MM.1S (cell line): ENCODE results near the gene FRMD3.

Source experiments
- DNase-seq: peaks from one replicate; pipeline ENCODE4 v3.0.0-alpha.2; 2015
- H2AFZ ChIP-seq: fragments of 300-600 bp; sonication (generic); 2 replicates; pipeline ENCODE4 v1.6.0; 2016; ENCODE audit warnings: antibody characterized with exemption, low read length
- H3F3A ChIP-seq: fragments of 300-600 bp; sonication (generic); 2 replicates; pipeline ENCODE4 v1.6.1; 2016; ENCODE audit warnings: mild to moderate bottlenecking, antibody characterized with exemption, low read length, moderate library complexity, mixed read lengths; ENCODE audit not compliant: insufficient read depth
- H3K27ac ChIP-seq: fragments of 300-600 bp; sonication (generic); 2 replicates; pipeline ENCODE4 v1.5.1; 2016; ENCODE audit warnings: mild to moderate bottlenecking, low read length
- H3K27me3 ChIP-seq: fragments of 300-600 bp; sonication (generic); replicated peaks from 2 replicates; pipeline ENCODE4 v1.6.0; 2016; ENCODE audit warnings: low read length; ENCODE audit not compliant: insufficient read depth
- H3K36me3 ChIP-seq: fragments of 300-600 bp; sonication (generic); replicated peaks from 2 replicates; pipeline ENCODE4 v1.6.1; 2016; ENCODE audit warnings: mild to moderate bottlenecking, low read length, mixed read lengths; ENCODE audit not compliant: insufficient read depth
- H3K4me1 ChIP-seq: fragments of 300-600 bp; sonication (generic); 2 replicates; pipeline ENCODE4 v1.6.1; 2016; ENCODE audit warnings: low read length, mixed read lengths
- H3K4me2 ChIP-seq: fragments of 300-600 bp; sonication (generic); 2 replicates; pipeline ENCODE4 v1.6.0; 2016; ENCODE audit warnings: low read depth, low read length
- H3K4me3 ChIP-seq: fragments of 300-600 bp; sonication (generic); 2 replicates; pipeline ENCODE4 v1.5.1; 2016; ENCODE audit warnings: low read length, mixed read lengths
- H3K79me2 ChIP-seq: fragments of 300-600 bp; sonication (generic); 2 replicates; pipeline ENCODE4 v1.6.1; 2016; ENCODE audit warnings: mixed run types, low read length, mixed read lengths
- H3K9ac ChIP-seq: fragments of 300-600 bp; sonication (generic); 2 replicates; pipeline ENCODE4 v1.6.1; 2016; ENCODE audit warnings: low read length, mixed read lengths
- H3K9me2 ChIP-seq: fragments of 300-600 bp; sonication (generic); replicated peaks from 2 replicates; pipeline ENCODE4 v1.6.1; 2016; ENCODE audit warnings: mild to moderate bottlenecking, low read length, mixed read lengths; ENCODE audit not compliant: insufficient read depth
- H3K9me3 ChIP-seq: fragments of 300-600 bp; sonication (generic); replicated peaks from 2 replicates; pipeline ENCODE4 v1.6.1; 2016; ENCODE audit warnings: mild to moderate bottlenecking, low read length, mixed read lengths; ENCODE audit not compliant: insufficient read depth
- H4K20me1 ChIP-seq: fragments of 300-600 bp; sonication (generic); 2 replicates; pipeline ENCODE4 v1.6.1; 2016; ENCODE audit warnings: mild to moderate bottlenecking, low read length, moderate library complexity, mixed read lengths; ENCODE audit not compliant: insufficient read depth
- CTCF ChIP-seq: fragments of 300-600 bp; sonication (generic); IDR thresholded peaks from 2 replicates; pipeline ENCODE4 v1.5.1; 2016; ENCODE audit warnings: antibody characterized with exemption, low read length, mixed read lengths
- EZH2 ChIP-seq: fragments of 300-600 bp; sonication (generic); optimal IDR thresholded peaks from 2 replicates; pipeline ENCODE3; 2017; ENCODE audit warnings: low read depth, mild to moderate bottlenecking, antibody characterized with exemption, low read length, mixed read lengths
- EZH2phosphoT487 ChIP-seq: fragments of 300-600 bp; sonication (generic); IDR thresholded peaks from 2 replicates; pipeline ENCODE4 v1.6.1; 2018; ENCODE audit warnings: antibody characterized with exemption, low read length

FRMD3 gene

GRCh38 chr9:83322438-83322837, 215.8 kb downstream of the FRMD3 start:
- H4K20me1 ChIP-seq: no peaks in the 10 kb centered on the region
- no peak for DNase-seq
- H3K4me3 ChIP-seq: no peak overlapping the region
- H3K9me2 ChIP-seq: no peaks in the 10 kb centered on the region
- no peak for TF ChIP-seq CTCF
- TF ChIP-seq EZH2: no peak
- no peak for TF ChIP-seq EZH2phosphoT487
- H3K4me1 ChIP-seq: no peaks in the 10 kb centered on the region
- H3K36me3 ChIP-seq: no peaks in the 10 kb centered on the region
- no peak overlapping the region for H3K4me2 ChIP-seq
- no peaks in the 10 kb centered on the region for H3F3A ChIP-seq
- no peak overlapping the region for H2AFZ ChIP-seq
- no peaks in the 10 kb centered on the region for H3K9me3 ChIP-seq
- no peak overlapping the region for H3K9ac ChIP-seq
- no peaks in the 10 kb centered on the region for H3K27me3 ChIP-seq
- H3K79me2 ChIP-seq: no peaks in the 10 kb centered on the region
- H3K27ac ChIP-seq: no peak overlapping the region

GRCh38 chr9:83317244-83317643, 221.0 kb downstream of the FRMD3 start:
- Histone ChIP-seq H3K4me3 (no peak overlapping the region), H3K4me2 (no peak overlapping the region), H3K27me3 (no peaks in the 10 kb centered on the region), H4K20me1 (no peaks in the 10 kb centered on the region), H3K36me3 (no peaks in the 10 kb centered on the region), H3K9me2 (no peaks in the 10 kb centered on the region), H3K4me1 (no peaks in the 10 kb centered on the region), H3K79me2 (no peaks in the 10 kb centered on the region), H3K9me3 (no peaks in the 10 kb centered on the region), H3K27ac (no peak overlapping the region), H2AFZ (no peak overlapping the region), H3F3A (no peaks in the 10 kb centered on the region), H3K9ac (no peak overlapping the region)
- DNase-seq: no peak
- no peak for TF ChIP-seq CTCF
- no peak for TF ChIP-seq EZH2
- no peak for TF ChIP-seq EZH2phosphoT487

GRCh38 chr9:83315649-83316048, 222.6 kb downstream of the FRMD3 start:
- Histone ChIP-seq H3K4me2 (no peak overlapping the region), H3K4me1 (no peaks in the 10 kb centered on the region), H3K9me2 (no peaks in the 10 kb centered on the region), H3K9ac (no peak overlapping the region), H3K36me3 (no peaks in the 10 kb centered on the region), H4K20me1 (no peaks in the 10 kb centered on the region), H3K27me3 (no peaks in the 10 kb centered on the region), H3F3A (no peaks in the 10 kb centered on the region), H2AFZ (no peak overlapping the region), H3K4me3 (no peak overlapping the region), H3K79me2 (no peaks in the 10 kb centered on the region), H3K27ac (no peak overlapping the region), H3K9me3 (no peaks in the 10 kb centered on the region)
- DNase-seq: no peak
- no peak for TF ChIP-seq CTCF
- no peak for TF ChIP-seq EZH2phosphoT487
- TF ChIP-seq EZH2: no peak
